HT1080 (cell line): Measurements from ENCODE around the gene HSF4. TPM values are rescaled to one million over a fixed set of nuclear protein-coding genes. Genes with fewer than 3 reads are reported as not detected.

ENCODE experiments used
- DNase-seq: peaks from one replicate; pipeline ENCODE4 v3.0.0-alpha.2; 2015; ENCODE audit warnings: low read depth
- total RNA-seq: library from RNA; depleted of rRNA; stranded (reverse); fragments of >200 nt; shearing (Covaris generic); gene quantifications from 2 replicates; pipeline ENCODE4 v1.2.3, GENCODE V29; 2014

The HSF4 gene
- total RNA-seq, 1 experiment from 2014 or later: 9.0 TPM

DNA sequence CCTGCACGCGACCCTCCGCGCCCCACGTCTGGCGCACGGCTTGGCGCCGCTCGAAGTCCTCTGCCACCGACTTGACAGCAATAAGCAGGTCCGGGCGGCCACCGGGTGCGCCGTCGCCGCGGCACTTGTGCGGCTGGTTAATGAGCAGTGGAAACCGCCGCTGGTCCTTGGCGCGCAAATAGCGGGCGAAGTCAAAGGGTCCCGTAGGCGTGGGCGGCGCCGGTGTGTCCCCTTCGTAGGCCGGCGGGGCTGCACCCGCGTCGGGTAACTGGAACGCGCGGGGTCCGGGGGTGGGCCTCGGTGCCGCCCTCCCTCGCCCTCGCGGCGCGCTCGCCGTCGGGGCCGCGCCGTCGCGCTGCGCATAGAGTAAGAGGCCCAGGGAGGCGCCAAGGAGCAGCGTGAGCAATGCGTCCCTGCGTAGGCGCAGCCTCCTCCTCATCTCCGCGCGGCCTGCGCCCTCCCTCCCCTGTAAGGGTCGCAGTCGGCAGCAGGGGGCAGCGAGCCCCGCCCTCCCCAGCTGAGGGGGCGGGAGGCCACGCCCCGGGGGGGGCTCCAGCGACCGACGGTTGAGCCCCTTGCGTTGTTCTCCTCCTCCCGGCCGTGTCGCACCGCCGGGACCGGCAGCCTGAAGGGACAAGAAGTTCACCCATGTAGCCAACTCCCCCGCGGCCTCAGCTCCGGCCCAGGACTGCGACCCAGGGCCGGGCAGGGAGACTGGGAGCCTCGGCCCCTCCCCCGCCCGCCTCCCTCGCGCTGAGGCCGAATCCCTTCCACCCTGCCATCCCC, 14.3 kb upstream of the HSF4 start:
- no peak for DNase-seq

DNA sequence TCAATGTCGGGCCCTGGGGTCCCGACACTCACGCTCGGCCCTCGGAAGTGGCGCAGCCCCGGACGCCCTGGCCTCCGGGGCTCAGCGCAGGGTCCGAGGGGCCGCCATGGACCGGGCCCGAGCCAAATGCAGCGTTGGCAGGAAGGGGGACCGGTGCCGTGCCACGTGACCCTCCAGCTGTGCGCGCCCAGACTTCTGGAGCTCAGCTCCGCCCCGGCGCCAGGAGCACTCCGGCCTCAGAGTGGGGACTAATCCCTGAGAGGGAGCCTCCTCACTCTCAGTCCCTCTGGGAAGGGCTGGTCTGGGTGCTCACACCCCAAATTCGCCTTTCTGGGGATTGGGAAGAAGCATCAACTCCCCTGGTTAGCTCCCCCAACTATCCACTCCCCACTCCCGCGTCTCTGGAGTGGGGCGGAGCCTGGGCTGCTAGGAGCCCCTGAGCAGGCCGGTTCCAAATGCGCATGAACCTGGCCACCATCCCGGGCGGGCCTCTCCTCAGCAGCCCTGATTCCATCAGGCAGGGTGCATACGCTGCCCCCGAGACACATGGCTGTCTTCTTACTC, 13.6 kb upstream of the HSF4 start, which contains the start of gene B3GNT9:
Gene B3GNT9, minus strand, starts transcription at position 166 of the 564 bp plus-strand sequence. CDS start 513 bp downstream, outside the sequence.
- peak; percentile 26 for DNase-seq

DNA sequence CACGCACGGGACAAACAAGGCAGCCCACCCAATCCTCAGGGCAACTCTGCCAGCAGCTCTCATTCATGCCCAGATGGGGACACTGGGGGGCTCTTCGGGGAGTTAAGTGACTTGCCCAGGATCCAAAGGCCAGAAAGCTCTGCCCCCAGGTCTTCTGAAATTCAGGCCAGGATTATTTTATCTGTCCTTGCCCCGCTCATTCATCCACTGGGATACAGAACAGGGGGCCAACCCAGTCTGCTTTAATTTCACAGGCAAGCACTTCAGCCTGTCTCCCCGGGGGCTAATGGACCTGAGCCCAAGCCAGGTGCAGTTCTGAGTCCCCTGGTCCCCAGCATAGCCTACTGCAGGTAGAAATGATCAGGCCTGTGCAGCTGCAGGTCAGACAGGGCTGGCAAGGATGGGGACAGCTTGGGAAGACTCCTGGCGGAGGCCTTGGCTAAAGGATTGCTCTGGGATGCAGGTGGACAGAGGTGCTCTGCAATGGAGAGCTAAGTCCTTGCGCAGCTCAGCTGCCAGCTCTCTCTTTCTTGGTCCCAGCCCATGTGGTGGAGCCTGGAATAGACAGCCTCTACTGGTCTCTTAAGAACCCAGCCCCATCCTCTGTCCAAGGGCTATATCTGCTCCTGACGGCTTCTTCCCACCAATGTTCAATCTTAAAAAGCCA, 13.0 kb upstream of the HSF4 start:
- no peak for DNase-seq

DNA sequence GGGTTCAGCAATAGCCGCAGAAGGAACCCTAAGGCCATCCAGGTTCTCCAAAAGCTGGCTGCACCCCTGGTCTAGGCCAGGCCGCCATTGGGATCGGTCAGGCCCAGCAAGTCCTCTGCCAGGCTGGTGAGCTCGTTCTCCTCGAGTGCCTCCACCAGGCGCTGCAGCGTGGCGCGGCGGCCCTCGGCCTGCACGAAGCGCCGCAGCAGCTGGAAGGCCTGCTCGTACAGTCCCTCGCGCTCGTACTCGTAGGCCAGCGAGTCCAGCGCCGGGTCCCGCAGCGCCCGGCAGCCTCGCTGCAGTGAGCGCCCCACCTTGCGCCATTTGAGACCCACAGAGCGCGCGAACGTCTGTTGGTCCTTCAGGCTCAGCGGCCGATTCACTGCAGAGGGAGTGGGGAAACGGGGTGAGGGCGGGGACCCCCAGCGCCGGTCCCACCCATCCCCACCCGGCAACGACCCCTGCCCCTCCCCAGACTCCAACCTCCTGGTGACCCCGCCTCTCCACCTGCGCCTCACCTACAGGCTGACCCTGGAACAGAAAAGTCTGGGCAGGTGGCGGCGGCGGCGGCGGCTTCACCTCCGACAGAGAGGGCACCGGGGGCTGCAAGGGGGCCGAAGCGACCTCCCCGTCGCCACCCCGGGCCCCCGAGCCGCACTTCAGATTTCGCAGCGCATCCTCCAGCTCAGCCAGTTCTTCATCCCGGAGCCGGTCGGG, 9.8 kb upstream of the HSF4 start:
- DNase-seq: no peak

DNA sequence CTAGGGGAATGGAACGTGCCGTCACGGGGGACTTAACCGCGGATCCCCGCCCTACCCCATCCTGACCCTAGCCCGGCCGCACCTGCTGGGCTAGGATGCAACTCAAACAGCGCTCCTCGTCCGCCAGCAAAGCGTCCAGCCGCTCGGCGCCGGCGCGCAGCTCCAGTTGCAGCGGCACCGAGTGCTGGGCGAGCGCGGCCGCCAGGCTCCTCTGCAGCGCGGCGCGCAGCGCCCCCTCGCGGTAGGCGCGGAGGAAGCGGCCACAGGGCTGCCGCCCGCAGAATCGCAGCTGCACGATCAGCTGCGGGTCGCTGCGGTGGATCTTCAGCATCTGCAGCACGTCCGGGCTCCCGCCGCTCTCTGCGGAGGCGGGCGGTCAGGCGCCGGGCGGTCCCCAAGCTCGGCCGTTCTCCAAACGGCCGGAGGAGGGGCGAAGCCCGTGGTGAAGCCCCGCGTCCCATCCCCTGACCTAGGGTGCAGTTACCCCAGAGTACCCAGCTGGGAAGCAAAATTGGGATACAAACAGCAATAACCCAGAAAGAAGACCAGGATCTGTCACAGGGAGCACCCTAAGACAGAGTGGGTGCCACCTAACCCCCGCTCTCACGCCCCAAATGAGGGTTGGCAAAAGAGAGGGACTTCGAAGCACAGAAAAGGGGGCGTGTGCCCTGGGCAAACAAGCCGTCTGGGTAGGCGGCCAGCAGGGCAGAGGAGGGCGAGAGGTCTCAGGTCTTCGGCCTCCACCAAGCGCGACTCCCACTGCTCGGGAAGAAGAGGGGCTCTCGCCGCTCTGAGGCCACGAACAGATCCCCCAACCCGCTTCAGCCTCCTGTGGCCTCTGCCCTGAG, 9.0 kb upstream of the HSF4 start:
- DNase-seq: peak; percentile 32

DNA sequence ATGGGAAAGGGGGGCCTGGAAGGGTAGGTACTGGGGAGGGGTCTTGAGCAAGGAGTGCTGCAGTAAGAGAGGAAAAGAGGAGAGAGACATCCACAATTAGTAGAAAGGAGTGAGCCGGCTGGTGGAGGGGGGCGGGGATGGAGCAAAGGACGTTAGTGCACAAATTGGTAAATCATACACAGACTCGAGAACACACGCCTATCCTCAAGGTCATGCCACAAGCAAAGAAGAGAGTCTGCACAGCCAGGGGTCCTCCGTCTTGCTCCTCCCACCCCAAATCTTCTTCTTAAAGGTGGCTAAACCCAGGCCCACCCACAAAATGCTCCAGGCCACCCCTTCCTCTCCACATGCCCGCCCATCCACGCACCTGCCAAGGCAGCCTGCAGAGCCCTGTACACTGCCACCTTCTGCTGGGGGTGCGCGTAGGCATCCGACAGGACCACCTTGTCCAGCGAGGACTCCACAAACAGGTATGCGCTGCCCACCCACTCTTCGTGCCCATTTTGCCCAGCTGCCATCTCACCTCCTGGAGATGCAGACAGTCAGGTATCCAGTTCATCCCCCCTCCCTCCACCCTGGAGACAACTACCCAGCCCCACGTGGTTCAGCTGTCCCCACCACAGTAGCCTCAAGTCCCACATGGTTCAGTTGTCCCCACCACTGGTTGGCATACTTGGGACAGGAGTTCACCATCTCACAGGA, 8.3 kb upstream of the HSF4 start:
- DNase-seq: no peak

DNA sequence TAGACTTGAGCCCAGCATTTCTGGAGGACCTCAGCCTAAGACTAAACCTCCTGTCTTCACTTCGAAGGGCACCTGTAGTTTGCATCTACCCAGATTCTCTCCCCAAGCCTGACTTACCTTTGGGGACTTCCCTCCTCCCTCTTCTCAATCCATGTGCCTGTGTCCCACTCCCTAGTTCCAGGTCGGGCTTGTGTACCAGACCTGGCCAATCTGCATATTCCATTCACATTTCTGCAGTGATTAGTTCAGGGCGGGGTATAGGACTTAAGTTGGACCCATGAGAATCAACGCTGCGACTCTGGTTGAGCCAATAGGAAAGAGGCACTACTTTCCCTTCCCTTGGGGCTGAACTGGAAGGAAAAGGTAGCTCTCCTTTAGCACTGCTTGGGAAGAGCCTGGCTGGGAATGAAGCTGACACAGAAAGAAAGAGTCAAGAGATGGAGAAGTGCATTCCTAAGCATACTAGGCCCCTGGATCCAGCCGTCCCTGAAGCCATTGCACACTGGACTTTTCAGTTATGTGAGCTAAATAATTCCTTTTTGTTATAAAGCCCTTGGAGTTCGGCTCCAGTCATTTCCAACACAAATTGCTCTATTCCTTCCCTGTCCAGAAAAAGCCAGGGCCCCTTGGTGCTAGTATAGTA, 7.3 kb upstream of the HSF4 start:
- DNase-seq: no peak

DNA sequence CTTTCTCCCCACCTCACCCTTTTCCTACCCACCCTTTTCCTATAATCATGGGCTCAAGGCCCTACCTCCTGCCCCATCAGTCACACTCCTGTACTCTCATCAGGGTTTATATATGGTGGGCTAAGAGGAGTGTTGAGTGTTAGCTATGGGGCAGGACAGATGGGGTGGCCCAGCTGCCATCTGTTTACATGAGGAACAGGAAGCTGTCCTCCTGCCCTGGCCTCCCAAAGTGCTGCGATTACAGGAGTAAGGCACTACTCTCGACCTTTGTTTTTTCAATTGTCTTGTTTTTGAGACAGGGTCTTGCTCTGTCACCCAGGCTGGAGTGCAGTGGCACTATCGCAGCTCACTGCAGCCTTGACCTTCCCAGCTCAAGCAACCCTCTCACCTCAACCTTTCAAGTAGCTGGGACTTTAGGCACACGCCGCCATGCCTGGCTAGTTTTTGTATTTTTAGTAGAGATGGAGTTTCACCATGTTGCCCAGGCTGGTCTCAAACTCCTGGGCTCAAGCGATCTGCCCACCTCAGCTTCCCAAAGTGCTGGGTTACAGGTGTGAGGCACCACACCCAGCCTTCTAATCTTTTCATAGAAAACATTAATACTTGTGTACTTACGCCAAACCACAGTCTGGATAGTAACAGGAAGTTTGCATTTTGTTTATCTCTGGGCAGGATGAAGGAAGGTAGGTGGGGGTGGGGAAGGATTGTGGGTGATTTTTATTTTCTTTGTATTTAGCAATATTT, 6.5 kb upstream of the HSF4 start:
- no peak for DNase-seq

DNA sequence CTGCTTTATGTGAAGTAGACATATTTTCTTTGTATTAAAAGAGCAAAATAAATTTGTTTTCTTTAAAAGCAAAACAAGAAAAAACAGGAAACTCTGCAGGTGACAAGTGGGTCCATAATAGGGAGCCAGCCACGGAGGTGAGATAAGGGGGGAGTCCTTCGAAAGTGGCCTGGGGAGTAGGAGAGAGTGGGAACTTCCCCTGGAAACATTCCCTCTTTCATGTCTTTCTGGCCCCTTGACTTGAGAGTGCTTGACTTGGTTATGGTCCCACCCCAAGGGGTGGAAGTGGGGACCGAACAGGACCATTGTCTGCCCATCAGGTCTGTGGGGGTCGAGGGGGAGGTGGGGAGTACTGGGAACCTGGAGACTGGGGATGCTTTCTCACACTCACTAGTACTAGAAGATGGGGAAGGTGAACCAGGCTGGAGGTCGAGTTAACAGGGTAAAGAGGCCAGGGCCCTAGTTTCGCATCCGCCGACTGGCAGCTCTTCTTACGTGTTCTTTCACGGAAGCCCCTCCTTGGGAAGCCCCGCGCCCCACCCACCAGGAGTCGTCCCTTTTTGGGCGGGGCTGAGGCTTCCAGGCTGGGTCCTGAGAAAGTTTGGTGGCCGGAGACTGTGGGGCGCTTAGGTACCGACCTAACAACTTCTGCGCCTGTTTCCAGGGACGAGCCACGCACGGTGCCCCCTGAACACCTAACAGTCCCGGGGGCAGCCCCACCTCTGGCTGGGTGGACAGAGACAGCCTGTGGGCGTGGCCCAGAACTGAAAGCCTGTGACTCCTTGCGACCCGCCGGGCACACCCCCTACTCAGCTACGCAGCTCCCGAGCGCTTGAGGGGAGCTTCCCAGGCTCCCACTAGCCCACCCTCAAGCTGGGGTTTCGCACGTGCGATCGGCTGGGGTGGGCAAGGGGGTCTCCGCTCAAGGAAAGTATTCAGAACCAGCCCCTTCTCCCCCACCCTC, 5.6 kb upstream of the HSF4 start:
- peak; percentile 36 for DNase-seq

DNA sequence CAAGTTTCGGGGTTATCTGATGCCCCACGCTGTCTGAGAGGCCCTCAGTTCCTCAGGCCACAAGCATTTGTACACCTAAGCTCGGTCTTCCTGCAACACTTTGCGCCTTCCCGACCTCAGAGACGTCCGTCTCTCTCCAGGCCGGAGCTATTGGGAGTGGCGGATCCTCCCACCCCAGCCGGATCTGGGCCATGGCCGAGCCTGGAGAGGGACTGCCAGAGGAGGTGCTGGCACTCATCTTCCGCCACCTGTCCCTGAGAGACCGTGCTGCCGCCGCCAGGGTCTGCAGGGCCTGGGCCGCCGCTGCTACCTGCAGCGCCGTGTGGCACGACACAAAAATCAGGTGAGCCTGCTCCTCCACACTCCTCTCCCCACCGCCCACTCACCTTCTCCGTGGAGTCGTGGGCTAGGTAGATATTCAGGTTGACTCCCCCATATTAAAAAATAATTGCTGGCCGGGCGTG, 2.9 kb upstream of the HSF4 start:
- no peak for DNase-seq

DNA sequence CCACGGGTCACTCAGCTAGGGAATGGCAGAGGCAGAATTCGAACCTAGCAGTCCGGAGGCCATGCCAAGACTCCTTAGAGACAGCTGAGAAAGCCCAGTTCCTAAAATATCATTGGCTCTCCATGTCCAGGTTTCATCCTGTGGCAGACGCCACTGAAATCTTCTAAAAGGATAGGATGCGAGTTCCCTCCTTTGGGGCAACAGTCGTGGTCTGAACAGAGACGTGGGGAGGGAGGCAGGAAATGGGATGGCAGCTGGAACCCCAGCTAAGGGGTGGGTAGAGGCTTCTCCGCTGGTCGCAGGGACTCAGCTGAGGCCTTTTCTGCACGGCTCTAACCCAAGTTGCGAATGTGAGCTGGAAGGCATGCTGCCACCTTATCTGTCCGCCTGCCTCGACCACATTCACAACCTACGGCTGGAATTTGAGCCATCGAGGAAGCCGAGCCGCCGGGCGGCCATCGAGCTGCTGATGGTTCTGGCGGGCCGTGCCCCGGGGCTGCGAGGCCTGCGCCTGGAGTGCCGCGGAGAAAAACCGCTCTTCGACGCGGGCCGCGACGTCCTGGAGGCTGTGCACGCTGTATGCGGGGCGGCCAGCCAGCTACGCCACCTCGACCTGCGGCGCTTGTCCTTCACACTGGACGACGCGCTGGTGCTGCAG, 1.9 kb upstream of the HSF4 start:
- no peak for DNase-seq

DNA sequence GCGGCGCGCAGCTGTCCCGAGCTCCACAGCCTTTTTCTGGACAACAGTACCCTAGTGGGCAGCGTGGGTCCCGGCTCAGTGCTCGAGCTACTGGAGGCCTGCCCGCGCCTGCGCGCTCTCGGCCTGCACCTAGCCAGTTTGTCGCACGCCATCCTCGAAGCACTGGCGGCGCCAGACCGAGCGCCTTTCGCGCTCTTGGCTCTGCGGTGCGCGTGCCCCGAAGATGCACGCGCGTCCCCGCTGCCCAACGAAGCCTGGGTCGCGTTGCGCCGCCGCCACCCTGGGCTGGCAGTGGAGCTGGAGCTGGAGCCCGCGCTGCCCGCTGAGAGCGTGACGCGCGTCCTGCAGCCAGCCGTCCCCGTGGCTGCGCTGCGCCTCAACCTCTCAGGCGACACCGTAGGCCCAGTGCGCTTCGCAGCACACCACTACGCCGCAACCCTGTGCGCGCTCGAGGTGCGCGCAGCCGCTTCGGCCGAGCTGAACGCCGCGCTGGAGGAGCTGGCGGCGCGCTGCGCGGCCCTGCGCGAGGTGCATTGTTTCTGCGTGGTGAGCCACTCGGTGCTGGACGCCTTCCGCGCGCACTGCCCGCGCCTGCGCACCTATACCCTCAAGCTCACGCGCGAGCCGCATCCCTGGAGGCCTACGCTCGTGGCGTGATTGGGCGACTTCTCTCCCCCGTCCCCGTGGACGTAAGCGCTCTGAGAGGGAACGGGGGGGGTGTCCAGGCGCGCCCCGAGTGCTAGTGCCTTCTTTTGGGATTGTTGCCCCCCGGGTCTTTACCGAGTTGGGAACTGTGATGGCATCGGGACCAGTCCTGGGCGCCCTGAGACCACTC, 1.2 kb upstream of the HSF4 start:
- no peak for DNase-seq

DNA sequence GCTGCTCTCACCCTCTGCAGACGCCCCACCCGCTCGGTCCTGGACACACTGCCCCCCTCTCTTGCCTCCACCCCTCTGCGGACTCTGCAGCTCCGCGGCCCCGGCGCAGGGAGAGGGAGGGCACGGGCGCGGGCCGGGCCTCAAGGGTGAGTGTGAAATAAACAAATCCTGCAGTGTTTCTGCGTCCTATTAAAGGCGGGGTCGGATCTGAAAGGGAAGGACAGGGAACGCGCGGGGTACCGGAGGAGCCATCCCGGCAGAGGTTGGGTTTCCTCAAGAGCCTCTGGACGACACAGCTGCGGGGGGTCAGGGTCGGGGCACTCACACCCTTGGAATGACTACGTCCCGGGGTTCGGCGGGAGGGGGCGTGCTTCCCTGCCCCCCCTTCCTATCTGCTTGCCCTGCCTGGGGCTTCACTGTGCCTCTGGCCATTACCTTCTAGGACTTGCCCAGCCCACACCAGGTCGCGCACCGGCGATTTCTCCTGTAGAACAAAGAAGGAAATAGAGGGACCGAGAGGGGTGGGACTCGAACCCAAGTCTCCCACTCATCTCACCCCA, 466 bp upstream of the HSF4 start:
- no peak for DNase-seq

DNA sequence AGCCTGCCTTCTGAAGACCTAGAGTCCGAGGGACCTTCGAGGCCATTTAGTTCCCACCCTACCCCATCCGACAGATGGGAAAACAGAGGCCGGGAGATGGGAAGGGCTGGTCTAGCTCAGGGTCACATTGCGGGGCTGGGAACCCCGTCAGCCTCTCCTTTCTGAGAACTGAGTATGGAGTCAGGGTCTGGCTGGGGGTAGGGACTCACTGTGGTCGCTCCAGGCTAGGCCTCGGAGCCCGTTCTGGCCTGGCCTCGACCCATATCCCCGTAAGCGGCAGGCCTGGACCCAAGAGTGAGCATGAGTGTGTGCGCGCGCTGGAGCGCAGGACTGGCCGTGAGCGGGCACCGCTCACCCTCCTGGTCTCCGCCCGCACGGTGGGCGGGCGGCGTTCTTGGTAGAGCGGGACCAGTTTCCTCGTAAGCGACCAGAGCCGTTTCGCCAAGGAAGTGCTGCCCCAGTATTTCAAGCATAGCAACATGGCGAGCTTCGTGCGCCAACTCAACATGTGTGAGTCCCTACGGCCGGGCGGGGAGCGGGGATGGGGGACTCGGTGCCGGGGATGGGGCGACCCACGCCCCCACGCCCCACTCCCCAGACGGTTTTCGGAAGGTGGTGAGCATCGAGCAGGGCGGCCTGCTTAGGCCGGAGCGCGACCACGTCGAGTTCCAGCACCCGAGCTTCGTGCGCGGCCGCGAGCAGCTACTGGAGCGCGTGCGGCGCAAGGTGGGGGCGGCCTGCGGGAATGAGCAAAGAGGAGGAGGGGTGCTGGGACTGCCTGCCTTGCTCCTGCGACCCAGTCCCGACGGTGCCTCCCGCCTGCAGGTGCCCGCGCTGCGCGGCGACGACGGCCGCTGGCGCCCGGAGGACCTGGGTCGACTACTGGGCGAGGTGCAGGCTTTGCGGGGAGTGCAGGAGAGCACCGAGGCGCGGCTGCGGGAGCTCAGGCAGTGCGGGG, 855 bp downstream of the HSF4 start:
- DNase-seq: no peak

DNA sequence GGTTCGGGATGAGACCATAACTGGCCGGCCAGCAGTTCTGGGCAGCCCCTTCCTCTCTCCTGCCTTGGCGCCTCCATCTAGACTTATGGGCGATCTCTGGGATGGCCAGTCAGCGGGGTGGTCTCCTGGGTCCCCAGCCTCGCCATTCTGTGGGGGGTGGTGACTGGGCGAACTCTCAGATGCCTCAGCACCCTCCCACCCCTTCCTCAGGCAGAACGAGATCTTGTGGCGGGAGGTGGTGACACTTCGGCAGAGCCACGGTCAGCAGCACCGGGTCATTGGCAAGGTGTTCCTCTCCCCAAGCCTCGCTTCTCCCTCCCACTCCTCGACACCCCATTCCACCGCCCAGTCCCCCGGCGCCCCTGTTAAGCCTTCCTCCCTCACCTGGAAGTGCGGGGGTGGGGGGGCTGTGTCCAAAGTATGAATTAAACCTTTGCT, 1.6 kb downstream of the HSF4 start:
- no peak for DNase-seq
